SK-N-MC (cell line): Measurements from ENCODE around the gene FGF12.

Source experiments
- DNase-seq: peaks from one replicate; pipeline ENCODE4 v3.0.0-alpha.2; 2011; ENCODE audit warnings: low read depth, low spot score
- H3K27ac ChIP-seq: fragments of 200-600 bp; sonication (generic); 2 replicates; pipeline ENCODE4 v1.5.1; 2016; ENCODE audit warnings: mixed run types
- H3K36me3 ChIP-seq: fragments of 200-600 bp; sonication (generic); 2 replicates; pipeline ENCODE4 v1.6.1; 2017; ENCODE audit warnings: antibody characterized with exemption, low read length, mixed read lengths; ENCODE audit not compliant: insufficient read depth
- H3K4me3 ChIP-seq: fragments of 200-600 bp; sonication (generic); 2 replicates; pipeline ENCODE4 v1.5.1; 2016
- H3K9ac ChIP-seq: fragments of 200-600 bp; sonication (generic); 2 replicates; pipeline ENCODE4 v1.8.0; 2017; ENCODE audit warnings: mixed run types, mixed read lengths; ENCODE audit not compliant: insufficient read length
- H3K9me3 ChIP-seq: fragments of 200-600 bp; sonication (generic); 2 replicates; pipeline ENCODE4 v1.6.1; 2017; ENCODE audit warnings: low read depth, mild to moderate bottlenecking, antibody characterized with exemption, low read length, moderate library complexity, mixed read lengths
- EZH2 ChIP-seq: fragments of 200-600 bp; sonication (generic); IDR thresholded peaks from one replicate; pipeline ENCODE4 v1.6.1; 2017; ENCODE audit warnings: antibody characterized with exemption
- FOXP2 ChIP-seq: optimal IDR thresholded peaks from 2 replicates; pipeline ENCODE3; 2011; ENCODE audit warnings: mild to moderate bottlenecking, moderate library complexity; ENCODE audit not compliant: insufficient read depth; ENCODE audit errors: extremely low read length, control extremely low read depth
- POLR2AphosphoS5 ChIP-seq: IDR thresholded peaks from 2 replicates; pipeline ENCODE4 v1.6.1; 2012; ENCODE audit warnings: mild to moderate bottlenecking, low read depth, low read length, borderline replicate concordance

Gene FGF12

GRCh38 chr3:192165552-192165951 lies 561.8 kb downstream of the FGF12 start:
- TF ChIP-seq POLR2AphosphoS5 (no peak), FOXP2 (no peak), EZH2 (no peak)
- Histone ChIP-seq H3K36me3 (no peaks in the 10 kb centered on the region), H3K4me3 (no peak overlapping the region), H3K9me3 (no peaks in the 10 kb centered on the region), H3K27ac (no peak overlapping the region), H3K9ac (no peak overlapping the region)
- no peak for DNase-seq

GRCh38 chr3:192161661-192162060 lies 565.7 kb downstream of the FGF12 start:
- TF ChIP-seq FOXP2, result no peak
- no peak for TF ChIP-seq POLR2AphosphoS5
- TF ChIP-seq EZH2, result no peak
- no peaks in the 10 kb centered on the region for H3K36me3 ChIP-seq
- no peak overlapping the region for H3K4me3 ChIP-seq
- H3K9me3 ChIP-seq, result no peaks in the 10 kb centered on the region
- no peak overlapping the region for H3K27ac ChIP-seq
- no peak for DNase-seq
- H3K9ac ChIP-seq, result no peak overlapping the region

- no peak for TF ChIP-seq EZH2
- no peak for TF ChIP-seq FOXP2
- TF ChIP-seq POLR2AphosphoS5, result no peak
- Histone ChIP-seq H3K27ac (no peak overlapping the region), H3K36me3 (no peaks in the 10 kb centered on the region), H3K9me3 (no peaks in the 10 kb centered on the region), H3K9ac (no peak overlapping the region), H3K4me3 (no peak overlapping the region)
- DNase-seq, result no peak
Measured at GRCh38 chr3:192156382-192156781, 571.0 kb downstream of the FGF12 start.

- no peak overlapping the region for H3K27ac ChIP-seq
- DNase-seq, result no peak
- TF ChIP-seq EZH2, result no peak
- no peak for TF ChIP-seq POLR2AphosphoS5
- no peak for TF ChIP-seq FOXP2
- H3K36me3 ChIP-seq, result no peaks in the 10 kb centered on the region
- no peaks in the 10 kb centered on the region for H3K9me3 ChIP-seq
- H3K4me3 ChIP-seq, result peak overlapping the region; percentile 42
- no peak overlapping the region for H3K9ac ChIP-seq
Measured at GRCh38 chr3:192155194-192155593, 572.1 kb downstream of the FGF12 start.

- Histone ChIP-seq H3K9me3 (no peaks in the 10 kb centered on the region), H3K9ac (no peak overlapping the region), H3K4me3 (no peak overlapping the region), H3K36me3 (no peaks in the 10 kb centered on the region), H3K27ac (no peak overlapping the region)
- DNase-seq, result no peak
- TF ChIP-seq EZH2, result no peak
- TF ChIP-seq FOXP2, result no peak
- TF ChIP-seq POLR2AphosphoS5, result no peak
Measured at GRCh38 chr3:192133271-192133670, 594.1 kb downstream of the FGF12 start.

- no peak overlapping the region for H3K4me3 ChIP-seq
- no peaks in the 10 kb centered on the region for H3K36me3 ChIP-seq
- H3K9me3 ChIP-seq, result no peaks in the 10 kb centered on the region
- no peak overlapping the region for H3K9ac ChIP-seq
- TF ChIP-seq POLR2AphosphoS5 (no peak), FOXP2 (no peak), EZH2 (no peak)
- no peak overlapping the region for H3K27ac ChIP-seq
- DNase-seq, result peak; percentile 45
Measured at GRCh38 chr3:192130534-192131132, 596.7 kb downstream of the FGF12 start.

- H3K36me3 ChIP-seq, result no peaks in the 10 kb centered on the region
- no peaks in the 10 kb centered on the region for H3K9me3 ChIP-seq
- H3K9ac ChIP-seq, result no peak overlapping the region
- TF ChIP-seq FOXP2 (no peak), EZH2 (no peak), POLR2AphosphoS5 (no peak)
- DNase-seq, result no peak
- no peak overlapping the region for H3K27ac ChIP-seq
- no peak overlapping the region for H3K4me3 ChIP-seq
Measured at GRCh38 chr3:192129586-192129985, 597.8 kb downstream of the FGF12 start.

- TF ChIP-seq EZH2 (no peak), FOXP2 (no peak), POLR2AphosphoS5 (no peak)
- Histone ChIP-seq H3K27ac (no peak overlapping the region), H3K9ac (no peak overlapping the region), H3K36me3 (no peaks in the 10 kb centered on the region), H3K4me3 (no peak overlapping the region), H3K9me3 (no peaks in the 10 kb centered on the region)
- no peak for DNase-seq
Measured at GRCh38 chr3:192128922-192129321, 598.4 kb downstream of the FGF12 start.

GRCh38 chr3:192128060-192128459 lies 599.3 kb downstream of the FGF12 start:
- Histone ChIP-seq H3K9ac (no peak overlapping the region), H3K9me3 (no peaks in the 10 kb centered on the region), H3K36me3 (no peaks in the 10 kb centered on the region), H3K27ac (peak overlapping the region; percentile 4; the same call in 1 of the 2 replicates), H3K4me3 (no peak overlapping the region)
- no peak for TF ChIP-seq EZH2
- TF ChIP-seq FOXP2, result no peak
- TF ChIP-seq POLR2AphosphoS5, result no peak
- peak; percentile 35 for DNase-seq
